Hepatocyte (in vitro differentiated cells): Measurements from ENCODE around the gene LRMDA. TPM values are rescaled to one million over a fixed set of nuclear protein-coding genes. Genes with fewer than 3 reads are reported as not detected.

ENCODE experiments used
- DNase-seq: peaks from one replicate; pipeline ENCODE4 v3.0.0-alpha.2; 2016; ENCODE audit warnings: low spot score
- H2AFZ ChIP-seq: fragments of 200-600 bp; sonication (generic); 2 replicates; pipeline ENCODE4 v1.6.0; 2016; ENCODE audit warnings: antibody characterized with exemption, mild to moderate bottlenecking
- H3K27ac ChIP-seq: fragments of 200-600 bp; sonication (generic); 2 replicates; pipeline ENCODE4 v1.5.1; 2016; ENCODE audit warnings: mild to moderate bottlenecking
- H3K27me3 ChIP-seq: fragments of 200-600 bp; sonication (generic); 2 replicates; pipeline ENCODE4 v1.6.1; 2016
- H3K36me3 ChIP-seq: fragments of 200-600 bp; sonication (generic); replicated peaks from 2 replicates; pipeline ENCODE4 v1.5.1; 2016; ENCODE audit warnings: low read depth; ENCODE audit not compliant: insufficient read depth
- H3K4me1 ChIP-seq: fragments of 200-600 bp; sonication (generic); 2 replicates; pipeline ENCODE4 v1.5.1; 2016; ENCODE audit warnings: mild to moderate bottlenecking, moderate library complexity; ENCODE audit not compliant: insufficient read depth
- H3K4me2 ChIP-seq: fragments of 200-600 bp; sonication (generic); 2 replicates; pipeline ENCODE4 v1.6.0; 2016
- H3K4me3 ChIP-seq: fragments of 200-600 bp; sonication (generic); 2 replicates; pipeline ENCODE4 v1.5.1; 2016; ENCODE audit warnings: mild to moderate bottlenecking
- H3K79me2 ChIP-seq: fragments of 200-600 bp; sonication (generic); 2 replicates; pipeline ENCODE4 v1.6.0; 2017; ENCODE audit warnings: mild to moderate bottlenecking
- H3K9me2 ChIP-seq: fragments of 200-600 bp; sonication (generic); replicated peaks from 2 replicates; pipeline ENCODE4 v1.6.0; 2017; ENCODE audit warnings: mild to moderate bottlenecking; ENCODE audit not compliant: insufficient read depth
- H3K9me3 ChIP-seq: fragments of 200-600 bp; sonication (generic); 2 replicates; pipeline ENCODE4 v1.5.1; 2016; ENCODE audit warnings: low read depth, mild to moderate bottlenecking
- H4K20me1 ChIP-seq: fragments of 200-600 bp; sonication (generic); 2 replicates; pipeline ENCODE4 v1.6.0; 2016; ENCODE audit warnings: mild to moderate bottlenecking; ENCODE audit not compliant: insufficient read depth, poor library complexity, severe bottlenecking
- CTCF ChIP-seq: fragments of 200-600 bp; sonication (generic); IDR thresholded peaks from 2 replicates; pipeline ENCODE4 v1.5.1; 2016; ENCODE audit warnings: antibody characterized with exemption, mild to moderate bottlenecking; ENCODE audit not compliant: poor library complexity
- EZH2 ChIP-seq: fragments of 200-600 bp; sonication (generic); IDR thresholded peaks from 2 replicates; pipeline ENCODE4 v1.6.1; 2016; ENCODE audit warnings: antibody characterized with exemption, mild to moderate bottlenecking, borderline replicate concordance
- EZH2phosphoT487 ChIP-seq: fragments of 200-600 bp; sonication (generic); IDR thresholded peaks from one replicate; pipeline ENCODE4 v1.6.1; 2018; ENCODE audit warnings: antibody characterized with exemption, mild to moderate bottlenecking, low read depth, moderate library complexity; ENCODE audit not compliant: unreplicated experiment, severe bottlenecking
- WGBS: methylation state at CpG from one replicate; pipeline ENCODE4 v1.1.6; 2016; ENCODE audit warnings: low lambda C conversion rate; ENCODE audit errors: missing lambda C conversion rate; 5-methylcytosine and 5-hydroxymethylcytosine counted together
- polyA plus RNA-seq: library from polyadenylated mRNA; unstranded; fragments of >200 nt; fragmentation: Nextera tagmentation; extraction: Ambion mirVana; gene quantifications from 2 replicates; pipeline ENCODE4 v1.2.1, GENCODE V29; 2016
- total RNA-seq: library from RNA; depleted of rRNA; stranded (reverse); fragments of >200 nt; gene quantifications from 2 replicates; pipeline ENCODE4 v1.2.3, GENCODE V29; 2014

Gene LRMDA
- total and polyA plus RNA-seq, 2 experiments from 2014 or later, result 5.6 to 15.7 TPM

- Histone ChIP-seq H3K9me3 (no peaks in the 10 kb centered on the region), H3K4me3 (no peak overlapping the region), H3K27me3 (no peaks in the 10 kb centered on the region), H3K79me2 (no peaks in the 10 kb centered on the region), H4K20me1 (no peaks in the 10 kb centered on the region), H3K4me1 (peaks cover 19% of the 10 kb centered on the region), H3K4me2 (no peak overlapping the region), H3K27ac (no peak overlapping the region), H2AFZ (no peak overlapping the region), H3K9me2 (no peaks in the 10 kb centered on the region), H3K36me3 (no peaks in the 10 kb centered on the region)
- over 99% methylated on average over 4 of the region's 4 CpGs for WGBS
- no peak for DNase-seq
- no peak for TF ChIP-seq EZH2
- no peak for TF ChIP-seq EZH2phosphoT487
- no peak for TF ChIP-seq CTCF
Measured at GRCh38 chr10:76197293-76197692, 765.9 kb downstream of the LRMDA start.

GRCh38 chr10:76198287-76199035 is 767.0 kb downstream of the LRMDA start:
- 91% methylated on average over 4 of the region's 4 CpGs for WGBS

GRCh38 chr10:76201962-76202361 is 770.5 kb downstream of the LRMDA start:
- no peak for DNase-seq
- Histone ChIP-seq H3K4me2 (no peak overlapping the region), H3K9me3 (no peaks in the 10 kb centered on the region), H4K20me1 (no peaks in the 10 kb centered on the region), H3K9me2 (no peaks in the 10 kb centered on the region), H3K36me3 (no peaks in the 10 kb centered on the region), H3K27ac (peak overlapping the region; percentile 32), H2AFZ (no peak overlapping the region), H3K4me1 (peaks cover 6% of the 10 kb centered on the region), H3K4me3 (no peak overlapping the region), H3K27me3 (no peaks in the 10 kb centered on the region), H3K79me2 (no peaks in the 10 kb centered on the region)
- 57% methylated on average over 4 of the region's 4 CpGs for WGBS
- TF ChIP-seq EZH2phosphoT487 (no peak), CTCF (no peak), EZH2 (no peak)

More at GRCh38 chr10:76198287-76199035, 767.0 kb downstream of the LRMDA start:
- Histone ChIP-seq H3K4me2 (no peak overlapping the region), H3K9me2 (no peaks in the 10 kb centered on the region), H3K27me3 (no peaks in the 10 kb centered on the region), H3K4me1 (peaks cover 13% of the 10 kb centered on the region), H3K27ac (no peak overlapping the region), H3K36me3 (no peaks in the 10 kb centered on the region), H3K9me3 (no peaks in the 10 kb centered on the region), H3K4me3 (no peak overlapping the region), H4K20me1 (no peaks in the 10 kb centered on the region), H2AFZ (no peak overlapping the region), H3K79me2 (no peaks in the 10 kb centered on the region)
- TF ChIP-seq EZH2phosphoT487 (no peak), CTCF (no peak), EZH2 (no peak)
- no peak for DNase-seq
